Loucy (cell line): ENCODE data around the gene XXYLT1.

Experiments
- H2AFZ ChIP-seq: fragments of 200-600 bp; sonication (generic); 2 replicates; pipeline ENCODE4 v1.6.0; 2016; ENCODE audit warnings: antibody characterized with exemption, mild to moderate bottlenecking, low read length, moderate library complexity
- H3F3A ChIP-seq: fragments of 200-600 bp; 2 replicates; pipeline ENCODE4 v1.6.0; 2016; ENCODE audit warnings: antibody characterized with exemption, low read depth, mild to moderate bottlenecking
- H3K27me3 ChIP-seq: fragments of 200-600 bp; sonication (generic); 2 replicates; pipeline ENCODE4 v1.6.1; 2014; ENCODE audit warnings: low read length, mild to moderate bottlenecking; ENCODE audit not compliant: insufficient read depth, poor library complexity, severe bottlenecking
- H3K36me3 ChIP-seq: fragments of 200-600 bp; sonication (generic); 2 replicates; pipeline ENCODE4 v1.6.1; 2016; ENCODE audit warnings: low read length; ENCODE audit not compliant: insufficient read depth
- H3K4me1 ChIP-seq: fragments of 200-600 bp; sonication (generic); 2 replicates; pipeline ENCODE4 v1.5.1; 2014; ENCODE audit warnings: low read length, mild to moderate bottlenecking; ENCODE audit not compliant: insufficient read depth, poor library complexity, severe bottlenecking
- H3K4me2 ChIP-seq: fragments of 200-600 bp; sonication (generic); 2 replicates; pipeline ENCODE4 v1.6.0; 2014; ENCODE audit warnings: antibody characterized with exemption, low read length, low read depth, mild to moderate bottlenecking; ENCODE audit not compliant: poor library complexity, severe bottlenecking
- H3K4me3 ChIP-seq: fragments of 200-600 bp; sonication (generic); 2 replicates; pipeline ENCODE4 v1.5.1; 2014; ENCODE audit warnings: low read length, mild to moderate bottlenecking, mixed read lengths; ENCODE audit not compliant: poor library complexity, severe bottlenecking
- H3K79me2 ChIP-seq: fragments of 200-600 bp; sonication (generic); 2 replicates; pipeline ENCODE4 v1.6.1; 2014; ENCODE audit warnings: low read length; ENCODE audit not compliant: insufficient read depth
- H3K9ac ChIP-seq: fragments of 200-600 bp; sonication (generic); 2 replicates; pipeline ENCODE4 v1.6.0; 2014; ENCODE audit warnings: mild to moderate bottlenecking, low read depth, low read length, moderate library complexity; ENCODE audit not compliant: poor library complexity, severe bottlenecking
- H3K9me2 ChIP-seq: fragments of 200-600 bp; sonication (generic); replicated peaks from 2 replicates; pipeline ENCODE4 v1.6.1; 2016; ENCODE audit warnings: low read depth, low read length, mixed read lengths
- H3K9me3 ChIP-seq: fragments of 200-600 bp; sonication (generic); 2 replicates; pipeline ENCODE4 v1.6.1; 2014; ENCODE audit warnings: mild to moderate bottlenecking, antibody characterized with exemption, low read length, low read depth; ENCODE audit not compliant: insufficient read depth
- H4K20me1 ChIP-seq: fragments of 200-600 bp; sonication (generic); 2 replicates; pipeline ENCODE4 v1.6.0; 2014; ENCODE audit warnings: antibody characterized with exemption, low read length, mild to moderate bottlenecking; ENCODE audit not compliant: insufficient read depth, poor library complexity, severe bottlenecking
- CTCF ChIP-seq: fragments of 200-600 bp; sonication (generic); conservative IDR thresholded peaks from 2 replicates; pipeline ENCODE4 v1.5.1; 2014; ENCODE audit warnings: mild to moderate bottlenecking, antibody characterized with exemption, low read length
- EZH2phosphoT487 ChIP-seq: fragments of 200-600 bp; IDR thresholded peaks from 2 replicates; pipeline ENCODE4 v1.6.1; 2018; ENCODE audit warnings: antibody characterized with exemption, mild to moderate bottlenecking, moderate library complexity, borderline replicate concordance

The XXYLT1 gene

GRCh38 chr3:195031574-195032003, 239.4 kb downstream of the XXYLT1 start:
- no peak for TF ChIP-seq CTCF
- TF ChIP-seq EZH2phosphoT487: no peak
- Histone ChIP-seq H3K9me3 (no peaks in the 10 kb centered on the region), H3K4me2 (no peak overlapping the region), H3K36me3 (no peaks in the 10 kb centered on the region), H3K4me1 (no peaks in the 10 kb centered on the region), H2AFZ (no peak overlapping the region), H3K9ac (no peak overlapping the region), H4K20me1 (no peaks in the 10 kb centered on the region), H3F3A (no peaks in the 10 kb centered on the region), H3K9me2 (no peaks in the 10 kb centered on the region), H3K4me3 (no peak overlapping the region), H3K27me3 (no peaks in the 10 kb centered on the region), H3K79me2 (no peaks in the 10 kb centered on the region)

- Histone ChIP-seq H3K27me3 (no peaks in the 10 kb centered on the region), H3K9ac (no peak overlapping the region), H3K9me2 (no peaks in the 10 kb centered on the region), H3K79me2 (no peaks in the 10 kb centered on the region), H3K4me2 (no peak overlapping the region), H3F3A (no peaks in the 10 kb centered on the region), H3K4me3 (no peak overlapping the region), H3K36me3 (no peaks in the 10 kb centered on the region), H2AFZ (no peak overlapping the region), H3K4me1 (no peaks in the 10 kb centered on the region), H3K9me3 (no peaks in the 10 kb centered on the region), H4K20me1 (no peaks in the 10 kb centered on the region)
- TF ChIP-seq CTCF (no peak), EZH2phosphoT487 (no peak)
These were observed 240.1 kb downstream of the XXYLT1 start for GRCh38 chr3:195030791-195031321.

- TF ChIP-seq CTCF: no peak
- TF ChIP-seq EZH2phosphoT487: no peak
- Histone ChIP-seq H3K27me3 (no peaks in the 10 kb centered on the region), H3K9me2 (no peaks in the 10 kb centered on the region), H3K9ac (no peak overlapping the region), H3K9me3 (no peaks in the 10 kb centered on the region), H3K4me3 (no peak overlapping the region), H3K4me2 (no peak overlapping the region), H4K20me1 (no peaks in the 10 kb centered on the region), H3K79me2 (no peaks in the 10 kb centered on the region), H3K4me1 (no peaks in the 10 kb centered on the region), H2AFZ (no peak overlapping the region), H3F3A (no peaks in the 10 kb centered on the region), H3K36me3 (no peaks in the 10 kb centered on the region)
These were observed 241.9 kb downstream of the XXYLT1 start for GRCh38 chr3:195028877-195029606.
